Kidney epithelial cell (primary cell): ENCODE data around the gene PHLDA3. TPM values are rescaled to one million over a fixed set of nuclear protein-coding genes. Genes with fewer than 3 reads are reported as not detected.

Source experiments
- DNase-seq: peaks from one replicate; pipeline ENCODE4 v3.0.0-alpha.2; 2010; ENCODE audit warnings: low read depth
- H3K27me3 ChIP-seq: 2 replicates; pipeline ENCODE4 v1.6.0; 2011; ENCODE audit warnings: low read length; ENCODE audit not compliant: control insufficient read depth, insufficient read depth
- H3K36me3 ChIP-seq: 2 replicates; pipeline ENCODE4 v1.5.1; 2011; ENCODE audit warnings: low read length; ENCODE audit not compliant: control insufficient read depth, insufficient read depth
- H3K4me3 ChIP-seq: 2 replicates; pipeline ENCODE4 v1.5.1; 2011; ENCODE audit warnings: low read depth, mild to moderate bottlenecking, control low read depth, low read length
- total RNA-seq: library from RNA; depleted of rRNA; stranded (reverse); fragments of >200 nt; gene quantifications from 2 replicates; pipeline ENCODE4 v1.2.3, GENCODE V29; 2015
- TF ChIP-seq, protein P1 (sequence below): IDR thresholded peaks from 2 replicates; pipeline ENCODE4 v1.5.1; 2011; ENCODE audit warnings: mild to moderate bottlenecking, moderate library complexity, low read length, control low read depth, inconsistent platforms; ENCODE audit not compliant: insufficient read depth, poor library complexity, severe bottlenecking

The PHLDA3 gene
- total RNA-seq, 1 donor from 2014 or later: 130 TPM

GRCh38 chr1:201499191-201499590 lies 30.2 kb upstream of the PHLDA3 start:
- no peak overlapping the region for H3K4me3 ChIP-seq
- no peak for DNase-seq
- peaks cover 2% of the 10 kb centered on the region for H3K36me3 ChIP-seq
- H3K27me3 ChIP-seq: no peaks in the 10 kb centered on the region
- TF ChIP-seq, protein P1, sequence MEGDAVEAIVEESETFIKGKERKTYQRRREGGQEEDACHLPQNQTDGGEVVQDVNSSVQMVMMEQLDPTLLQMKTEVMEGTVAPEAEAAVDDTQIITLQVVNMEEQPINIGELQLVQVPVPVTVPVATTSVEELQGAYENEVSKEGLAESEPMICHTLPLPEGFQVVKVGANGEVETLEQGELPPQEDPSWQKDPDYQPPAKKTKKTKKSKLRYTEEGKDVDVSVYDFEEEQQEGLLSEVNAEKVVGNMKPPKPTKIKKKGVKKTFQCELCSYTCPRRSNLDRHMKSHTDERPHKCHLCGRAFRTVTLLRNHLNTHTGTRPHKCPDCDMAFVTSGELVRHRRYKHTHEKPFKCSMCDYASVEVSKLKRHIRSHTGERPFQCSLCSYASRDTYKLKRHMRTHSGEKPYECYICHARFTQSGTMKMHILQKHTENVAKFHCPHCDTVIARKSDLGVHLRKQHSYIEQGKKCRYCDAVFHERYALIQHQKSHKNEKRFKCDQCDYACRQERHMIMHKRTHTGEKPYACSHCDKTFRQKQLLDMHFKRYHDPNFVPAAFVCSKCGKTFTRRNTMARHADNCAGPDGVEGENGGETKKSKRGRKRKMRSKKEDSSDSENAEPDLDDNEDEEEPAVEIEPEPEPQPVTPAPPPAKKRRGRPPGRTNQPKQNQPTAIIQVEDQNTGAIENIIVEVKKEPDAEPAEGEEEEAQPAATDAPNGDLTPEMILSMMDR: no peak

DNA sequence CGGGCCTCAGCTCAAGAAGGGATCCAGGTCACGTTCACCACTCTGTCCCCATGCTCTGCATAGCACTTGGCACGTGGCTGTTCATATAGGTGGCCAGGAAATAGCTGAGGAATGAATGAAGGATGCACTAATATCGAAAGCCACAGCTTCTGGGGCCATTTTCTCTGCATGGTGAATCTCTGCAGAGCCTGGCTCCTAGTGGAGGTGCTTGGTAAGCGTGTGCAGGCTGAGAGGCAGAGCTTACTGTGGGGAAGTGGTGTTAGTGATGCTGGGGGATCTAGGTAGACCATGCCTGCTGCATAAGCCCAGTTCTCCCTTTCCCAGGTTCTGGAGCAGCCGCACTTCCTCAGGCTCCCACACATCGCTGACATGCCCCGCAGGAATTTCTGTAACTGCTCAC lies 29.6 kb upstream of the PHLDA3 start:
- no peak for DNase-seq
- no peaks in the 10 kb centered on the region for H3K27me3 ChIP-seq
- H3K4me3 ChIP-seq: no peak overlapping the region
- peaks cover 4% of the 10 kb centered on the region for H3K36me3 ChIP-seq
- TF ChIP-seq, protein P1: no peak

- DNase-seq: no peak
- Histone ChIP-seq H3K36me3 (peaks cover 4% of the 10 kb centered on the region), H3K27me3 (no peaks in the 10 kb centered on the region), H3K4me3 (no peak overlapping the region)
- TF ChIP-seq, protein P1: no peak
These were observed 29.0 kb upstream of the PHLDA3 start for GRCh38 chr1:201497935-201498509.

GRCh38 chr1:201496296-201496690 lies 27.3 kb upstream of the PHLDA3 start:
- peaks cover 4% of the 10 kb centered on the region for H3K36me3 ChIP-seq

DNA sequence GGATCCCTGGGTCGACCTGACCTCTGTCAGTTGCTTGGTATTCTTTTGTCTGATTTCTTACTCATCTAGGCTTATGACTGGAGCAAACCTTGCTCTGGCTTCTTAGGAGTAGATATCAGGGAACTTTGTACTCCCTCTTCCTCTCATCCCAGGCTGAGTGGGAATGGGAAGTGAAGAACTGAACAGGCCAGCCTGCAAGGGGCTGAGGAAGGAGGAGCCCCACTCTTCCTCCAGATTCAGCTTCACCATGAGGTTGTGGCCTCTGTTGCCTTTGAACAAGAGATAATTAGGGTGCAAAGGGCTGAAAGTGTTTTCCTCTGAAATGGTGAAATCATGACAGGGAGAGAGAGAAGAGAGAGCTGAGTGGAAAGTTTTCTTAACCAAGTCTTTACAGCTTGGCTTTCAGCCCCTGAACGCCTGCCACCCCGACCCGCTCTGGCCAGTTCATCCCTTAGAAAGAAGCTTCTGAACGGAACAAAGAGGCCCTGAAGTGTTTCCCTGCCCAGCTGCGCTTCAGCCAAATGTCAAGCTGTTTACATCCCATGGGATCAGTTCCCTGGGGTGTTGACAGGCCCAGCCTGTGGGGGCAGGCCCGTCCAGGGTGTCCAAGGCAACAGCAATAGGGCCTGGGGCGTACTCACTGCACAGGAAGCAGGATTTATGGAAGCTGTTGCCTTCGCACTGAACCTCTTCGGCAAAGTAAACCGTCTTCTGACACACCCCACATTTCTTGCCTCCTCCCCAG lies 26.7 kb upstream of the PHLDA3 start:
- Histone ChIP-seq H3K4me3 (no peak overlapping the region), H3K36me3 (peaks cover 4% of the 10 kb centered on the region), H3K27me3 (no peaks in the 10 kb centered on the region)
- TF ChIP-seq, protein P1: no peak
- DNase-seq: no peak

More at GRCh38 chr1:201496296-201496690, 27.3 kb upstream of the PHLDA3 start:
- TF ChIP-seq, protein P1: no peak
- DNase-seq: no peak
- no peaks in the 10 kb centered on the region for H3K27me3 ChIP-seq
- no peak overlapping the region for H3K4me3 ChIP-seq
